HepG2 (cell line): ENCODE results near the gene EGFR. TPM values are rescaled to one million over a fixed set of nuclear protein-coding genes. Genes with fewer than 3 reads are reported as not detected.

Experiments
- ARID2 ChIP-seq: sonication (generic); formaldehyde crosslinking; IDR thresholded peaks from 2 replicates; pipeline ENCODE4 v1.8.1; 2022; ENCODE audit warnings: mild to moderate bottlenecking, missing genetic modification reagents, borderline replicate concordance
- CSRNP2 ChIP-seq: sonication (generic); formaldehyde crosslinking; conservative IDR thresholded peaks from 2 replicates; pipeline ENCODE4 v1.8.0; 2022; ENCODE audit warnings: low read depth, missing genetic modification reagents
- EHMT2 ChIP-seq: fragments of 200-600 bp; sonication (generic); IDR thresholded peaks from 2 replicates; pipeline ENCODE4 v1.7.0; 2017; ENCODE audit warnings: antibody characterized with exemption, low read depth, low read length, borderline replicate concordance
- GABPB1 ChIP-seq: IDR thresholded peaks from 2 replicates; pipeline ENCODE4 v1.6.1; 2016; ENCODE audit warnings: mild to moderate bottlenecking, missing genetic modification reagents, moderate library complexity, missing compliant biosample characterization
- GATAD2A ChIP-seq: IDR thresholded peaks from 2 replicates; pipeline ENCODE4 v1.6.1; 2016
- HDAC2 ChIP-seq: sonication (generic); formaldehyde crosslinking; IDR thresholded peaks from 2 replicates; pipeline ENCODE4 v1.4.0; 2020; ENCODE audit warnings: missing genetic modification reagents
- JUNB ChIP-seq: sonication (generic); formaldehyde crosslinking; IDR thresholded peaks from 2 replicates; pipeline ENCODE4 v1.8.0; 2022; ENCODE audit warnings: missing genetic modification reagents, mild to moderate bottlenecking, borderline replicate concordance
- MLLT10 ChIP-seq: sonication (generic); formaldehyde crosslinking; IDR thresholded peaks from 2 replicates; pipeline ENCODE4 v1.4.0; 2020; ENCODE audit warnings: missing genetic modification reagents
- RXRA ChIP-seq: sonication (generic); formaldehyde crosslinking; IDR thresholded peaks from 2 replicates; pipeline ENCODE4 v1.5.1; 2020; ENCODE audit warnings: missing genetic modification reagents
- ZBTB39 ChIP-seq: sonication (generic); formaldehyde crosslinking; IDR thresholded peaks from 2 replicates; pipeline ENCODE4 v1.5.0; 2020; ENCODE audit warnings: missing genetic modification reagents
- ZBTB40 ChIP-seq, 2 experiments: fragments of 450-650 bp in 1 of 2; sonication (generic) in 1 of 2; formaldehyde crosslinking in 1 of 2; IDR thresholded peaks; 2 replicates each; pipeline versions ENCODE4 v1.6.1 to v1.8.0; 2016 to 2022; ENCODE audit warnings: antibody characterized with exemption in 1 of 2, mild to moderate bottlenecking in 1 of 2, missing genetic modification reagents in 1 of 2
- ZC3H4 ChIP-seq: sonication (generic); formaldehyde crosslinking; IDR thresholded peaks from 2 replicates; pipeline ENCODE4 v1.4.0; 2020; ENCODE audit warnings: missing genetic modification reagents, borderline replicate concordance
- ZNF235 ChIP-seq: sonication (generic); formaldehyde crosslinking; IDR thresholded peaks from 2 replicates; pipeline ENCODE4 v1.8.1; 2023; ENCODE audit warnings: mild to moderate bottlenecking, missing genetic modification reagents, borderline replicate concordance
- ZNF567 ChIP-seq: sonication (generic); formaldehyde crosslinking; IDR thresholded peaks from 2 replicates; pipeline ENCODE4 v1.8.1; 2023; ENCODE audit warnings: mild to moderate bottlenecking, missing genetic modification reagents, borderline replicate concordance
- ZNF672 ChIP-seq: sonication (generic); formaldehyde crosslinking; IDR thresholded peaks from 2 replicates; pipeline ENCODE4 v1.8.1; 2022; ENCODE audit warnings: missing genetic modification reagents
- ZNF761 ChIP-seq: sonication (generic); formaldehyde crosslinking; conservative IDR thresholded peaks from 2 replicates; pipeline ENCODE4 v1.4.0; 2020; ENCODE audit warnings: mild to moderate bottlenecking, missing genetic modification reagents
- ZNF788 ChIP-seq: sonication (generic); formaldehyde crosslinking; IDR thresholded peaks from 2 replicates; pipeline ENCODE4 v1.5.0; 2020; ENCODE audit warnings: mild to moderate bottlenecking, missing genetic modification reagents, borderline replicate concordance
- ZNF83 ChIP-seq: sonication (generic); formaldehyde crosslinking; IDR thresholded peaks from 2 replicates; pipeline ENCODE4 v1.4.0; 2020; ENCODE audit warnings: missing genetic modification reagents, mild to moderate bottlenecking, borderline replicate concordance
- polyA plus RNA-seq, 8 experiments: library from polyadenylated mRNA; depleted of rRNA in 3 of 8; stranded (reverse) in 7 of 8; unstranded in 1 of 8; fragments of >200 nt; fragmentation: Illumina TruSeq in 4 of 8; extraction: Trizol in 4 of 8; gene quantifications; 2 replicates each; pipeline versions ENCODE4 v1.2.1 to v1.2.3, GENCODE V29; 2011 to 2016; ENCODE audit warnings: low read depth in 4 of 8, missing spikeins in 1 of 8, mixed read lengths in 1 of 8; ENCODE audit not compliant: insufficient read depth in 1 of 8
- total RNA-seq, 5 experiments: library from RNA; depleted of rRNA; stranded (reverse); fragments of >200 nt; fragmentation: Illumina TruSeq; extraction: Trizol; gene quantifications; 2 replicates each; pipeline ENCODE4 v1.2.3, GENCODE V29; 2016; ENCODE audit warnings: low read depth in 1 of 5

Gene EGFR
- total and polyA plus RNA-seq, 2 of the 13 experiments (the other 11 are each of a cell fraction or from before 2014, with no cell fraction given): 7.0 to 10.0 TPM

GRCh38 chr7:55073976-55074528, 55.2 kb downstream of the EGFR start (continued):
- TF ChIP-seq ZBTB40 (IDR thresholded peaks at IDR 0.05) (no peak), ZBTB40 (CRISPR knock-in tag; IDR thresholded peaks at IDR 0.05) (no peak), ZNF761 (CRISPR knock-in tag) (no peak), ZNF672 (CRISPR knock-in tag) (no peak), ZNF83 (CRISPR knock-in tag) (no peak), ZNF235 (CRISPR knock-in tag) (no peak), RXRA (CRISPR knock-in tag) (no peak), EHMT2 (no peak), HDAC2 (CRISPR knock-in tag) (no peak), JUNB (no peak), ZNF788 (CRISPR knock-in tag) (no peak), ZC3H4 (CRISPR knock-in tag) (no peak), ZNF567 (CRISPR knock-in tag) (no peak), ZBTB39 (no peak), MLLT10 (CRISPR knock-in tag) (no peak), CSRNP2 (CRISPR knock-in tag) (no peak), GATAD2A (CRISPR knock-in tag) (no peak), ARID2 (CRISPR knock-in tag) (no peak), GABPB1 (CRISPR knock-in tag) (no peak)
